ENCODE measurements around the gene ZIC4.

ZIC4 gene

GRCh38 chr3:147368151-147368550 is 38.2 kb downstream of the ZIC4 start:
- DNase-seq (ENCODE audit: low spot score), result no peak
- TF ChIP-seq CTCF (IDR thresholded peaks at IDR 0.05), result no peak
- H3K4me3 ChIP-seq, result no peak overlapping the region
- no peak overlapping the region for H3K27ac ChIP-seq

- Histone ChIP-seq H3K27ac (no peak overlapping the region), H3K4me3 (no peak overlapping the region)
- DNase-seq (ENCODE audit: low spot score), result no peak
- no peak for TF ChIP-seq CTCF (IDR thresholded peaks at IDR 0.05)
These were observed 38.7 kb downstream of the ZIC4 start for GRCh38 chr3:147367676-147368075.

- TF ChIP-seq CTCF (IDR thresholded peaks at IDR 0.05), result no peak
- no peak overlapping the region for H3K4me3 ChIP-seq
- DNase-seq (ENCODE audit: low spot score), result no peak
- H3K27ac ChIP-seq, result no peak overlapping the region
These were observed 40.9 kb downstream of the ZIC4 start for GRCh38 chr3:147365196-147366115.

GRCh38 chr3:147364771-147365170 is 41.6 kb downstream of the ZIC4 start:
- no peak for TF ChIP-seq CTCF (IDR thresholded peaks at IDR 0.05)
- no peak overlapping the region for H3K4me3 ChIP-seq
- no peak for DNase-seq (ENCODE audit: low spot score)
- no peak overlapping the region for H3K27ac ChIP-seq

- Histone ChIP-seq H3K27ac (no peak overlapping the region), H3K4me3 (no peak overlapping the region)
- TF ChIP-seq CTCF (IDR thresholded peaks at IDR 0.05), result no peak
- no peak for DNase-seq (ENCODE audit: low spot score)
These were observed 44.6 kb downstream of the ZIC4 start for GRCh38 chr3:147361454-147362420.

GRCh38 chr3:147360646-147361453 is 45.5 kb downstream of the ZIC4 start:
- Histone ChIP-seq H3K4me3 (no peak overlapping the region), H3K27ac (no peak overlapping the region)
- no peak for DNase-seq (ENCODE audit: low spot score)
- no peak for TF ChIP-seq CTCF (IDR thresholded peaks at IDR 0.05)
